HG03108 (cell line): Measurements from ENCODE around the gene SLC27A2.

Experiments
- ATAC-seq: cut with Tn5 transposase; IDR thresholded peaks from one replicate; pipeline ENCODE4 v1.9.1; 2021; ENCODE audit warnings: moderate library complexity; ENCODE audit not compliant: unreplicated experiment

SLC27A2 gene

GRCh38 chr15:50235794-50236193 is 53.8 kb downstream of the SLC27A2 start:
- no peak for ATAC-seq

GRCh38 chr15:50236433-50236832 is 54.4 kb downstream of the SLC27A2 start:
- ATAC-seq = no peak

GRCh38 chr15:50238255-50238654 is 56.3 kb downstream of the SLC27A2 start:
- no peak for ATAC-seq

GRCh38 chr15:50241684-50242450 is 59.9 kb downstream of the SLC27A2 start:
- ATAC-seq = no peak

DNA sequence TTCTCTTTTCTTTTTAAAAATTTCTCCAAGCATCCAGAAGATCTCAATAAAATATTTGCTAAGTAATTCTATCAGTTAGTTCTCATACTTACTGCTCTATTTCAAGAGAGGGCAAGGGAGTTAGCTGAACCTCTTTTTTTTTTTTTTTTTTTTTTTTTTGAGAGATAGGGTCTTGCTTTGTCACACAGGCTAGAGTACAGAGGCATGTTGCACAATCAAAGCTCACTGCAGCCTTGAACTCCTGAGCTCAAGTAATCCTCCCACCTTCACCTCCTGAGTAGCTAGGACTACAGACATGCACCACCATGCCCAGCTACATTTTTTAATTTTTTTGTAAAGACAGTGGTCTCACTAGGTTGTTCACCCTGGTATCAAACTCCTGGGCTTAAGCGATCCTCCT is 62.2 kb downstream of the SLC27A2 start:
- ATAC-seq = no peak

- no peak for ATAC-seq
Observed at GRCh38 chr15:50244959-50245624, 63.1 kb downstream of the SLC27A2 start.

- ATAC-seq = no peak
Observed at GRCh38 chr15:50246631-50247030, 64.6 kb downstream of the SLC27A2 start.

- peak; percentile 77 for ATAC-seq
Observed at GRCh38 chr15:50247819-50248655, 66.0 kb downstream of the SLC27A2 start.

- ATAC-seq = no peak
Observed at GRCh38 chr15:50248994-50249582, 67.1 kb downstream of the SLC27A2 start.

GRCh38 chr15:50249704-50250103 is 67.7 kb downstream of the SLC27A2 start:
- no peak for ATAC-seq

DNA sequence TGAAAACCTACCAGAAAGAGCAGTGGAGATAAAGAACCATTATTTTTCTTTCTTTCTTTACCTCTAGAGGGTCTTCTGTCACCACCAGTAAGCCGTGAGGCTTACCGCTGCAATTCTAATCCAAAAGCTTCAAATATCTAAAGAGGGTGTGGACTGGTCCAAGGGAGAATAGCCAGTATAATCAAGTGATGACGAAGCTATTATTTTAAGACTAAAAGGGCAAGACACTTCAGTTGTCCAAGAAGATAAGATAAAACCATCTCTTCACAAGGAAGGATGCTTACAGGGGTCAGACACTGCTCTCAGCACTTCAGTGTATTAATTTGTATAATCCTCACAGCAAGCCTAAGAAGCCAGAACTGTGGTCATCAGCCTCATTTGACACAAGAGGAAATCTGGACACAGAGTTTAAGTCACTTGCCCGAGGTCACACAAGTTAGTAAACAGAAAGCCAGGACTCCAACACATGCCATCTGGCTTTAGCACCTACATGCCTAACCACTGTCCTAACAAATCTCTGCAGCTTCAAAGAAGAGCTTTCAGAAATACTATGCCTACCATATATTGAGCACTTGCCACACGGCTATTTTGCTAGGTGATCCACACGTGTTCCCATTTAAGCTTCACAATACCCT is 68.9 kb downstream of the SLC27A2 start:
- no peak for ATAC-seq

GRCh38 chr15:50251638-50252182 is 69.7 kb downstream of the SLC27A2 start:
- no peak for ATAC-seq

GRCh38 chr15:50252556-50252955 is 70.6 kb downstream of the SLC27A2 start:
- ATAC-seq = no peak

DNA sequence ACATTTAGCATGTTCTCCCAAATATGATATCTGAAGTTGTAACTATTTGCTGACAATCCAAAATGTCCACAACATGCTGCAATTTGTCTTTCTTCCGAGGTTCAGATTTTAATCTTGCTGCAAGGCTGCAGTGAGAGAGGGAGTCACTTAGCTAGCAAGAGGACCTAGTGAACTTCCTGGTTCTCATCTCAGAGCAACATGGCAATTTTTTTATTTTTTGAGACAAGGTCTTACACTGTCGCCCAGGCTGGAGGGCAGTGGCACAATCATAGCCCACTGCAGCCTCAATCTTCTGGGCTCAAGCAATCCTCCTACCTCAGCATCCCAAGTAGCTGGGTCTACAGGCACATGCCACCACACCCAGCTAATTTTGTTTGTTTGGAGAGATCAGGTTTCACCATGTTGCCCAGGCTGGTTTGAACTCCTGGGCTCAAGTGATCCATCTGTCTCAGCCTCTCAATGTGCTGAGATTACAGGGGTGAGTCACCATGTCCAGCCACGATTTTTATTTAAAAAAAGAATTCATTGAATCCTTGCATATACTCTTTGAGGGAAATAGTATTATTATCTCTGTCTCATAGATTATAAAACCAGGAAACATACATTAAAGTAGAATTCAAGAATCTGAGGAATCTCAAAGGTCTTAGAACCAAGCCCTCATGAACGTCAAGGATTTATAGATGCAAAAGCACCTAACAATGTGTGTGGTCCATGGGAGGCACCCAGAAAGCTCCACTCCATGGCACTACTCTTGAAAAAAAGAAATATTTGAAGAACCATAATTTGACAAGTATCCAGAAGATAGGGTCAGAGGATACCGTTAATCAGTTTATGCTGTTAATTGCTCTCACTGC is 74.4 kb downstream of the SLC27A2 start:
- ATAC-seq = no peak

GRCh38 chr15:50257332-50257731 is 75.3 kb downstream of the SLC27A2 start:
- no peak for ATAC-seq

GRCh38 chr15:50257924-50258323 is 75.9 kb downstream of the SLC27A2 start:
- ATAC-seq = no peak

DNA sequence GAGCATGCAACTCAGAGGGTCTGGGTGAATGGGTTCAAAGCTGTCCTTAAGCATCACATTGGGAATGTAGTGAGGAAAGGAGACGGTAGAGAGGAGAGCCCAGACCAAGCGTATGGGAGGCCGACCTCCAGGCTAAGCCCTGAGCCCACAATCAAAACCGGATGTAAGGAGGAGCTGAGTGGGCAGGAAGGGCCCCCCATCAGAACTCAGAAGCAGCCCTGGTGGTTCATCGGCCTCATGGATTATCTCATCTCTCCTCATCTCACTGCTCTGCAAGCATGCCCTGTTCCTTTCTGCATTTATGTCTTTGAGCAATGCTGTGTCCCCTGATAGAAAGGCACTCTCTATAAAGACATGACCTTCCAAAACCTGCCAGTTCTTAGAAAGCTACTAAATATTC is 77.3 kb downstream of the SLC27A2 start:
- ATAC-seq = no peak

GRCh38 chr15:50260969-50261496 is 79.0 kb downstream of the SLC27A2 start:
- ATAC-seq = peak; percentile 38

GRCh38 chr15:50261981-50262380 is 80.0 kb downstream of the SLC27A2 start:
- no peak for ATAC-seq
